Stimulated activated CD8-positive, alpha-beta memory T cell treated with anti-CD3 and anti-CD28 coated beads, Interleukin-7, amount 100 ng/mL, for 24 hours (primary cell): ENCODE results near the gene FAM50A.
"Not testable (repeated sequence)": the region's sequence is repeated elsewhere in the genome, so short reads cannot be mapped to it uniquely, and the experiment has no call there.

Source experiments
- DNase-seq: peaks from one replicate; pipeline ENCODE4 v3.0.0-alpha.2; 2020; ENCODE audit warnings: low read depth

Gene FAM50A, protein sequence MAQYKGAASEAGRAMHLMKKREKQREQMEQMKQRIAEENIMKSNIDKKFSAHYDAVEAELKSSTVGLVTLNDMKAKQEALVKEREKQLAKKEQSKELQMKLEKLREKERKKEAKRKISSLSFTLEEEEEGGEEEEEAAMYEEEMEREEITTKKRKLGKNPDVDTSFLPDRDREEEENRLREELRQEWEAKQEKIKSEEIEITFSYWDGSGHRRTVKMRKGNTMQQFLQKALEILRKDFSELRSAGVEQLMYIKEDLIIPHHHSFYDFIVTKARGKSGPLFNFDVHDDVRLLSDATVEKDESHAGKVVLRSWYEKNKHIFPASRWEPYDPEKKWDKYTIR

DNA sequence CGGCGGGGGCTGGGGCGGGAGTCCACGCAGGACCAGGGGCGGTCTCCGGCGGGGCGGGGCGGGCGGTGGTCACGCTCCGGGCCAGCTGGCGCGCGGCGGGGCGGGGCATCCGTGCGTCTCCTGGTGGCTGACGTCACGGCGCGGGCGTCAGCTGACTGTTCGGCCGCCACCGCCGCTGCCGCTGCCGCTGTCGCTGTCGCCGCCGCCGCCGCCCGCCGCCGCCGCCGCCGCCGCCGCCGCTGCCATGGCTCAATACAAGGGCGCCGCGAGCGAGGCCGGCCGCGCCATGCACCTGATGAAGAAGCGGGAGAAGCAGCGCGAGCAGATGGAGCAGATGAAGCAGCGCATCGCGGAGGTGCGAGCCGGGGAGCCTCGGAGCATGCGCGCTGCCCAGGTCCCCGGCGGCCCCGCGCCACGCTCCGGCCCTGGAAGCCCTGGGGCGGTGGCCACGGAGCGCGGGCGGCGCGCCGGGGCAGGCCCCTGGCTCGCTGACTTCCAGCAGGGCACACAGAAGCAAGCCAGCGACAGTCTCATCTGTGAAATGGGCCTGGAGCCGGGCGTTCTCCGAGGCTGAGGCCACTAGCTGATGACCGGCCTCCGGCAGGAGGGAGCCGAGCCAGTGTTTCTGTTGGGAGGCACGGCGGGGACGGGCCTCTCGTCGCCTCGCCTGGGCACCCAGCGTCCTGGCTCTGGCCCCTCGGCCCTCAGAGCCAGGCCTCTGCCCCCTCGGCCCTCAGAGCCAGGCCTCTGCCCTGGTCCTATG is at the start of gene FAM50A:
Gene FAM50A (plus strand): TSS at position 150 of the 763 bp plus-strand sequence. CDS start 95 bp downstream, at position 245.
- peak; percentile 39 for DNase-seq

DNA sequence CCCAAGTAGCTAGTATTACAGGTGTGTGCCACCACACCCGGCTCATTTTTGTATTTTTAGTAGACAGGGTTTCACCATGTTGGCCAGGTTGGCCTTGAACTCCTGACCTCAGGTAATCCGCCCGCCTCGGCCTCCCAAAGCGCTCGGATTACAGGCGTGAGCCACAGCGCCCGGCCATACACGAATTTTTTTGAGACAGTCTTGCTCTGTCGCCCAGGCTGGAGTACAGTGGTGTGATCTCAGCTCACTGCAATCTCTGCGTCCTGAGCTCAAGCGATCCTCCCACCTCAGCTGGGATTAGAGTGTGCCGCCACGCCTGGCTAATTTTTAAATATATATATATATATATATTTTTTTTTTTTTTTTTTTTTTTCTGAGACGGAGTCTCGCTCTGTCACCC is 47.6 kb upstream of the FAM50A start:
- DNase-seq: not testable (repeated sequence)

DNA sequence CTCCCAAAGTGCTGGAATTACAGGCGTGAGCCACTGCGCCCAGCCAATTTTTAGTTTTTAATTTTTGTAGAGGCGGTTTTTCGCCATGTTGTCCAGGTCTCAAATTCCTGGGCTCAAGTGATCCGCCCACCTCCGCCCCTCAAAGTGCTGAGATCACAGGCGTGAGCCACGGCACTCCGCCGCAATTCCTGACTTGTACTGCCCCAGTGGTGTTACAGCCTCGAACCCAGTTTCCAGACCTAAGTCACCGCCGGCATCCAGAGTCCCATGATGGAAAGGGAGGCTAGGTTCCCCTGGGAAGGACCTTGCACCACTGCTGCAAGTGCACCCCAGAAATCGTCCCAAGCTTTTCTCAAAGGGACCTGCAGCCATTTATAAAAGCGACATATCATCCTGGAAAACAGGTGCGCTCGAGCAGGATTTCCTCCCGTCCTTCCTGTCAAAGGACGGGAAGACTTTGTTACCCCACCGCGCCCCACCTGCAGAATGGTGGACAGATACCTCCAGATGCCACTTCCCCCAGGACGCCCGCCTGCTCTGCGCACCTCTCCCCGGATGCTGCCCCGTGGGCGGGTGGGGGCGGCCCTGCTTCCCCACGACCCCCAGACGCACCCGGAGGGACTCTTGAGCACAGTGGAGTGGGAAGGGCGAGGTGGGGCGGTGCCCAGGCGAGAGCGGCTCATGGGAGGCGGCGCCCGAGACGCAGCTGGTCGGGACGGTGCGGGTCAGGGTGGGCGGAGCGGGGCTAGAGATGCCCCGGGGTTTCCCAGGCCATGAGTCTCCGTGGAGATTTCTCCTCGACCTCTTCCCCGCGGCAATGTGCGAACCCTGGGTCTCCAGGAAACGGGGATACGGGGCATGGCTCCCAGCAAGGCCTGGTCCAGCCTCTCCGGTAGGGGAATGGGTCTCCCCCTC is 46.7 kb upstream of the FAM50A start:
- peak; percentile 45 for DNase-seq

DNA sequence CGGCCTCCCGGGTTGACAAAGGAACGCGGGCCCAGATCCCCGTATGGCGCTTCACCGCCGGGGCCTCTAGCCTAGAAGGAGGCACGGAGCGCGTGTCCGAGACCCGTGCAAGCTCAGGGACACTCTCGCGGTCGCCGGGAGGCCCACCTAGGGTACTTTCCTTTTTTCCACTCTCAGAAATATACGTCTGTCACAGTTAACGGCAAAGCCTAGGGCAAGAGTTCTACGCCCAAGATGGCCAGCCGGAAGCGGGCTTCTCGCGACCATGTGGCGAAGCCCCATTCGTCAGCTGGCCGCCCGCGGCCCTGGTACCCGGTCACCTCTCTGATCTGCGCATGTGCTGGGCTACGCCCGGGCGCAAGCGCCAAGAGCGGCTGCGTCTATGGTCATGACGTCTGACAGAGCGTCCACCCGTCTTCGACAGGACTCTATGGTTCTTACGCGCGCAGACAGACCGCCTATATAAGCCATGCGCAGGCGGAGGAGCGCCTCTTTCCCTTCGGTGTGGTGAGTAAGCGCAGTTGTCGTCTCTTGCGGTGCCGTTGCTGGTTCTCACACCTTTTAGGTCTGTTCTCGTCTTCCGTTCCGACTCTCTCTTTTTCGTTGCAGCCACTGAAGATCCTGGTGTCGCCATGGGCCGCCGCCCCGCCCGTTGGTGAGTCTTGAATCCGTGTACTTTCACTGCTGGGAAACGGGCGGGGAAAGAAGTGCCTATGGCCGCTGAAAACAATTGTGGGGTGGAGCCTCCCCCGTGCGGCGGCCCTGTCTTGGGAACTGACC is 45.9 kb upstream of the FAM50A start, which contains the start of gene RPL10:
Gene RPL10 (plus strand): TSS at position 490 of the 780 bp plus-strand sequence. CDS start 143 bp downstream, at position 633.
- peak; percentile 65 for DNase-seq

DNA sequence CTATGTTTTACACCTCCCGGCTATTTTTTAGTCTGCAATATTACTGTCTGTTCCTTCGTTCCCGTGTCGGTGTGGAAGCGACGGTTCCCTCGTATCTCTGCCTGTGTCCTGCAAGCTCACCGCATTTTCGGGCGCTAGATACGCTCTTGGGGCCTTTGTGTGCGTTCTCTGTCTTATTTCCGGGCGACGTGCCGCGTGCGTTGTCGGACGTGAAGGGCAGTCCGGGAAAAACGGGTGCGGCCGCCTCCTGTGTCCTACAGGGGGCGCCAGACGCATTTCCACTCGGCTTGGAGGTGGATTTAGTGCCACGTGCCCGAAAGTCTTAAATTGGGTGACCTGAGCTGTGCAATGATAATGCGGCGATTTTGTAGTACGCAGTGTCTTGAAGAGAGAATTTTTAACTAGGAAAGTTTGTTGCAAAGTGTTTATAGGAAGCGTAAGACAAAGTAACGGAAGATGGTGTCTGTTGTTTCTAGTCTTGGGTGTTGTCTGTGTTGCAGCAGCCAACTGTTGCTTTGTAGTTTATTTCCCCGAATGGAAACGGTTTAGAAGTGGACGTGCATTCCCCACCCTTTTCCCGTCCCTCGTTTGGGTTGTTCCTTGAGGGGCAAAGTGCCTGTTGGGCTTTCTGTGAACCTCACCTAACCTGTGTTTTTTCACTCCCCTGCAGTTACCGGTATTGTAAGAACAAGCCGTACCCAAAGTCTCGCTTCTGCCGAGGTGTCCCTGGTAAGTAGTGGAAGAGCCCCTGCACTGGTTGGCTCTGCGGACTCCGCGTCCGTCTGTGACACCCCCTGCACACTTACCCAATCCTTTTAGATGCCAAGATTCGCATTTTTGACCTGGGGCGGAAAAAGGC is 45.0 kb upstream of the FAM50A start:
- DNase-seq: peak; percentile 51

DNA sequence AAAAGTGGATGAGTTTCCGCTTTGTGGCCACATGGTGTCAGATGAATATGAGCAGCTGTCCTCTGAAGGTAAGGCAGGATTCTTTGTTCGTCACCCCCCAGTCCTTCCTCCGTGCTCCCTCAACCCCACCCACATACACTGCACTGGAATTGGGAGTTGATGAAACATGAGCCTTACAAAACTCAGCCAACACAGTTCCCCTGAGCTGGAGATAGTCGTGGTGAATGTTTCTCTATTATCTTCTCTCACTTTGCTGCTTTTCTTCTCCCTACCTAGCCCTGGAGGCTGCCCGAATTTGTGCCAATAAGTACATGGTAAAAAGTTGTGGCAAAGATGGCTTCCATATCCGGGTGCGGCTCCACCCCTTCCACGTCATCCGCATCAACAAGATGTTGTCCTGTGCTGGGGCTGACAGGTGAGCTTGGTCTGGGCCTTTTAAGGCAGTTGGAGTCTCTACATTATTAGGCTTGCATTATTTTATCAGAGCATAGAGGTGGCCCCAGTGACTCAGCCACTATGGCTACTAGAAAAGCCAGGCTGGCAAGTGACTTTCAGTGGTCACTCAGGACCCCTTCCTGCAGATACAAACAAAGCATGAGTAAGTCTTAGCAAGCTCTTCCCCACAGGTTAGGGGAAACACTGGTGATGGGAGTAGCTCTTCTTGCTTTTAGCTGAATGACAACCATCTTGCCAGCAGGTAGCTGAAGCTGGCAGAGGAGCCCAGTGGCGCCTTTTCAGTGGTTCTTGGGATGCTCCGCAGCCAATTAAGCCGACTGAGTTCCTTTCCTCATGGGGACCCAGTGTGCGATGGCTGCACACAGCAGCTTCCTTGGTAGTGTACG is 44.2 kb upstream of the FAM50A start:
- no peak for DNase-seq

DNA sequence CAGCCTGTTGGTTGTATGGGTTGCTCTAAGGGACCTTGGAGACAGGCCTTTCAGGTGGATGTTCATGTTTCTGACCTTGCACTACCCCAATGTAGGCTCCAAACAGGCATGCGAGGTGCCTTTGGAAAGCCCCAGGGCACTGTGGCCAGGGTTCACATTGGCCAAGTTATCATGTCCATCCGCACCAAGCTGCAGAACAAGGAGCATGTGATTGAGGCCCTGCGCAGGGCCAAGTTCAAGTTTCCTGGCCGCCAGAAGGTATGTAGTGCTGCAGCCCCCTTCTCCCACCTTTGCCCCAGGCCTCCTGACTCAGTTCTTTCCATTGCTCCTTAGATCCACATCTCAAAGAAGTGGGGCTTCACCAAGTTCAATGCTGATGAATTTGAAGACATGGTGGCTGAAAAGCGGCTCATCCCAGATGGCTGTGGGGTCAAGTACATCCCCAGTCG is 43.5 kb upstream of the FAM50A start:
- not testable (repeated sequence) for DNase-seq

DNA sequence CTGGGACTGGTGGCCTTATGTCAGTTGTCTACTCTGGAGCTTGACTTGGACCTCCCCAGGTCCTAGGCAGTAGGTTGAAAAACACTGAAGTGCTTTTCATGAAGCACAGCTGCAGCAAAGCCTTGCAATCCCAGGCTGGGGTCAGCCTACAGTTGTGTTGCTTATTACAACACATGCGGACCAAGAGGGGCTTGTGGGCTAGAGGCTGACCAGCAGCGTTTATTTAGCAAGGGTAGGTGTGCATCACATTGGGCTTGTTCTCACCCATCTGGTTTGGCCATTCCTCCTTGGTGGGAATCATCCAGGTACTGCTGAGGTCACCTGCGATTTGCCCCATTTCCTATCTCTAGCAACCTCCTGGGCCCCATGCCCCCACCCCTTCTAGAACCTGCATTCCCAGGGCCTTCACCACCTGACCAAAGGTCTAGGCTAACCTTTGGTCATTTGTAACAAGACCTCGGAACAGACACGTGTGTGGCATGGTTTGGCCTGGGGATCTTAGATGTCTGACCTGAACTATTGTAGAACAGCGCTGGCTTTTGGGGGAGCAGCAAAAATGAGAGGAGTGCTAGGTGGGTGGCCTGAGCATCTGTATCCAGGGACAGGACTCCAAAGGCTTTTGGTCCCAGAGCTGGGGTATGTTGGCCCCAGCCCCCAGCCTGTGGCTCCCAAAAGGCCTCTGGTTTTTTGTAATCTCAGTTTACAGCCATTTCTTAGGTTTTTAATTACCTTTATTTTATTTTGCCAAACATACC is 42.7 kb upstream of the FAM50A start:
- no peak for DNase-seq

DNA sequence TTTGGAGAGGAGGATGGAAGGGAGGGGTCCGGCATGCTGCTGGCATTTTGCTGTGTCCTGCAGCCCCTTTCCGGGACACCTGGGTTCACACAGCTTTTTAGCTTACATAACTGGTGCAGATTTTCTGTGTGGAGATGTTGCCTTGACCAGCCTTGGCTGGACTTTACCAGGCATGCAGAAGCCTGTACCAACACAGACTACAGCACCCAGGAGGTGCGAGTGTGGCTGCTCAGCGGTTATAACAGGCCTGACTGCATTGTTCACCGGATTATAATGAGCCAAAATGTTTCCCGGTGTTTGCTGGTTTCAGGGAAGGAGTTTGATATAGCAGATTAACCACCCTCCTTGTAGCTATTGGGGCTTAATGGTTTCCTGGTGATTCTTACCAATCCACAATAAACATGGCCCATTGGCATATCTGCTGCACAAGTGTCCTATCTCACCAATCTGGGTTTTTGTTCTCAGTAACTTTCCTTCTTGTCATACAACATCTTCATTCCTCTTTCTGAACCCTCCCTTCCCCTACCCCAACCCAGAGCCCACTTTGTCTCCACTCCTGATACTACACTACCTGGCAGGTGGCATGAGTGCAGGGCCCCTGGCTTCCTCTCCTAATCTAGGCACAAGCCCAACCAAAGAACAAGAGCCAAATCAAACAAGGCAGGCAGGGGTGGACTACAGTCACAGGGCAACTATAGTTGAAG is 41.9 kb upstream of the FAM50A start:
- DNase-seq: no peak

DNA sequence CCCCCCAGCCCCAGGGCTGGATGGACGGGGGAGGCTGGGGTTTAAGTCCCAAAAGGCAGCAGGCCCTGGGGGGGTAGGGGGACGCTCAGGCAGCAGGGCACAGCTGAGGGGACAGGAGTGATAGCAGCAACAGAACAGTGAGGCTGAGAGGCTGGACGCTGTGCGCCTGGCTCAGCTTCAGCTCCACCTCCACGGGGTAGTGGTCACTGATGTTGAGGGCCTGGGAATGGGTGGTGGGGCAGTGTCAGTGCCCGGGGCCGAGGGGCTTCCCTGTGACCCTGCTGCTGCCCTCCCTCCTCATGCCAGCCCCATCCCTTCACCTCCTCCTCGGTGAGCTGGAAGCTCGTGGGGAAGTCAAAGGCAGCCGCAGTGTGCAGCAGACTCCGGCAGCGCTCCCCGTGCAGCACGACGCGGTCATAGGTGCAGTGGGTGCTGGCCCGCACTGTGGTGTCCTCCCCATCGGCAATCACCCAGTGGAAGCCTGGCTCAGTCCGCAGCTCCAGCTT is 41.3 kb upstream of the FAM50A start:
- no peak for DNase-seq

DNA sequence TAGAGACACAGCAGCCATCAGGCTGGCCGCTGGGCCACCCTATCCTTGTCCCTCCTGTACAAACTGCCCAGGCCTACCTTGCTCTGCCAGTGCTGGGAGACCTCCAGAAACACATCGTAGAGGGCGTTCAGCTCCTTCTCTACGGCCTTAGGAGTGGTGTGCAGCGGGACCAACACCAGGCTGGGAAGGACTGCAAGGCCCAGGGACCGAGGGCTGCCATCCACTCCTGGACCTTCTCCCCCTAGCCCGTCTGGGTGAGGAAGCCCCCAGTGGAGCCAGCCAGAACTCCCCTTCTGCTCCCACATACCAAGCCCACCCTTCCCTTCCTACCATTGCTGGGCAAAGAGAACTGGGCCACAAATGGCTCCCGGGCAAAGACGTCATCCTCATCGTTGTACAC is 40.7 kb upstream of the FAM50A start:
- no peak for DNase-seq

DNA sequence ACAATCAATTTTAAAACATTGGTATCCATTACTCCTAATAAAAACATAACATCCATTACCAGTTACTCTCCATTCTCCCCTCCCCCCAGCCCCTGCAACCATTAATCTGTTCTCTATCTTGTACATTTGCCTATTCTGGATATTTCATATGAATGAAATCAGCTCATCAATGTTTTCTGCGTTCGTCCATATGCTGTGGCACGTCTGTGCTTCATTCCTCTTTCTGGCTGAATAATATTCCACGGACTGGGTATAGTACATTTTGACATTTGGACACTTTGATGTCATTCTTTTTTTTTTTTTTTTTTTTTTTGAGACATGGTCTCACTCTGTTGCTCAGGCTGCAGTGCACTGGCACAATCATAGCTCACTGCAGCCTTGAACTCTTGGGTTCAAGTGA is 40.1 kb upstream of the FAM50A start:
- no peak for DNase-seq

DNA sequence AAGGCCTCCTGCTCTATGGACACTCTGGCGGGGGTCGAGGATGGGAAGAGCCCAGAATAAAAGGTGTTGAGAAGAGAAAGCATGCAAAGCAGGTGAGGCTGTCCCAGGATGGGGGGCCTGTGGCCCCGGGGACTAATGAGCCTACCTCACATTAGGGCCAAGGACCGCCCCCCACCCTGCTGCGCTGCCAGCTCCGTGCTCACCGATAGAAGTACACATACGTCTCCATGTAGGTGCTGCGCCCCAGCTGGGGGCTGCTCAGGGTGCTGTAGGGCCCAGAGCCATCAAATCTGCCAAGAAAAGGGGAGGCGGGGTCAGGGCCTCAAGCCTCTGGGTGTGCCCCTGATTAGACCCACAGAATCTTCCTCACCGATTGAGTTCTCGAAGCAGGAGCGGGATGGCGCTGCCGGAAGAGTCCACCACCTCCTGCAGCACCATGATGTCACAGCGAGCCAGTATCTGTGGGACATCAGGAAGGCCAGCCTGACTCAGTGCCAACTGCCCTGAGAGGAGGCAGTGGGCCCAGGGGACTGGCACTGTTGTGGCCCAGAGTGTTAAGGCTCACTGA is 39.2 kb upstream of the FAM50A start:
- no peak for DNase-seq

DNA sequence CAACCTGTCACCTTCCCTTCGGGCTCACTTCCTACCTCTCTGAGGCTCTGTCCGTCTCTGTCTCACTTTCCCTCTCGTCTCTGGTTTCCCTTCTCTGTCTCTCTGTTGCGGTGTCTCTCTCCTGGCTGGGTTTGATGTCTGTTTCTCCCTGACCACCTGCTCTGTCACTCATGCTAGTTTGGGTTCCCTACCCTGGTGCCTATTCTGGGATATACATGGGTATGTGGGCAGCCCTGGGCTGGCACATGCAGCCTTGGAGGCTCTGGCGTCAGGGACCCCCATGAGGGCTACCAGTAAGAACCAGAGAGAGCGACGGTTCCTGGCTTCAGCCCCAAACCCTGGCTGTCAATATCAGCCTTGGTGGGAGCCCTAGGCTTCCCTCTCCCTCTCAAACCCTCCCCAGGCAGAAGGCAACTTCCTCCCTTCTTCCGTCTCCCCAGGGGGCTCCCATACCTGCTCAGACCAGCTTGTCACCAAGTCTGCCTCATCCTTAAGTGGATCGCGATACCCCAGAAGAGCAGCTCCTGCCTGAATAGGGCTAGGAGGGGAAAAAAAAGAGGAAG is 35.2 kb upstream of the FAM50A start:
- DNase-seq: no peak

DNA sequence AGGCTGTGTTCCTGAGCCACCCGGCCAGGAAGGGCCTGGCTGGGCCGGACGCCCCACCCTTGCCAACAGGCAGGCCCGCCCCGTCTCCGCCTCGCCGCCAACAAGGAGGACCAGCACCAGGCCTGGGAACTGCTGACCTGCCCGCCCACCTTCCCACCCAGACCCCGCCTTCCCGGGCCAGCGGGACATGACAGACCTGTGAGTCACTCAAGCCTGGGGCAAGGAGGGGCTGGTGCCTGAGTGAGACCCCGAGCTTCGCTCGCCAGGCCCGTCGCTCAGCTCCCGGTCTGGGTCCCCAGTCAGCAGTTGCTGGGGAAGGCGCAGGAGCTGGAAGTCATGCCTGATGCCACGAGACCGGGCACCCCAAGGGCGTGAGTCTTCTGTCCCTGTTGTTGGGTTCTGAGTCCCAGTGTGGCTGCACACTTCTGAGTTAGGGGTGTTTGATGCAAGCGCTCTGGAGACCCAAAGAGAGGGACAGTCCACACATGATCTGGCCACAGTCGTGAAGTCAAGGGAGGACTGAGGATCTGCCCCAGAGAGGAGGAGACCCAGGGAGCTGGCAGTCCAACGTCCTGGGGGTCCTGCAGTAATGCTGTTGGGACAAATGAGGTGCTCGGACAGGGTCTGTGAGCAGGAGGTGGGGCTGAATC is 34.6 kb upstream of the FAM50A start, which contains the start of gene DNASE1L1:
Gene DNASE1L1 (minus strand): TSS at position 33 of the 650 bp plus-strand sequence. CDS start 3,686 bp downstream, outside the sequence.
- DNase-seq: no peak

DNA sequence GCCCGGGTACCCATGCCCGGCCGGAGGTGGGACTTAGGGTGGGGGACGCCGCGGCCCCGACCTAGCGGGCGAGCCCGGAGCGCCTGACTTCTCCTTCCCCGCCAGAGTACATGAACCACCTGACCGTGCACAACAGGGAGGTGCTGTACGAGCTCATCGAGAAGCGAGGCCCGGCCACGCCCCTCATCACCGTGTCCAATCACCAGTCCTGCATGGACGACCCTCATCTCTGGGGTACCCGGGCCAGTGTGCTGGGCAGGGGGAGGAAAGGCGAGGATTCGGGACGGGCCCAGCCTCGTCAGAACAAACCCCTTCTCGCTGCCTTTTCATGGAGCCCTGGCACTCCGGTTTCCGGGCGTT is 32.0 kb upstream of the FAM50A start:
- DNase-seq: no peak

DNA sequence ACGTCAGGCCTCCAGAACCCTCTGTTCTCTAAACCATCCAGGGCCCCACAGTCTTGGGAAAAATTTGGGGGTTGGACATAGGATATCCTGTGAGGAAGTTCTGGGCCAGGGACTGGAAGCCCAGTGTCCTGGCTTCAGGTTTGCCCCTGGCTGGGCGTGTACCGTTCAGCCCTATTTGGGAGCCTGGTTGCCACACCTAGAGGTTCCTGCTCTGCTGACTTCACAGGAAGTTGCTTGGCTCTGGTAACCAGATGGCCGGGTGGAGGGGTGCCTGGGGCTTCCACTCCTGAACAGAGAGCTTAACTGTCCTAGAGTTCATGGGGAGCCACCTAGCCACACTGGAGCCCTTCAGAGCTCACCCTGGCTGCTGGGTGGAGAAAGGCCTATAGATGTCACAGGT is 31.5 kb upstream of the FAM50A start:
- no peak for DNase-seq
